Astrocyte (in vitro differentiated cells and primary cell): ENCODE results near the gene ITM2C. TPM values are rescaled to one million over a fixed set of nuclear protein-coding genes. Genes with fewer than 3 reads are reported as not detected.

ENCODE experiments used
- DNase-seq: peaks from one replicate; pipeline ENCODE4 v3.0.0-alpha.2; 2010; ENCODE audit warnings: low read depth
- FAIRE-seq: peaks from 2 replicates; lab custom pipeline; 2011; peaks lifted over from hg19 to GRCh38; lab: Jason Lieb, UNC
- H2AFZ ChIP-seq: 2 replicates; pipeline ENCODE4 v1.6.0; 2012; ENCODE audit warnings: low read depth, low read length, inconsistent platforms
- H3K27ac ChIP-seq: 2 replicates; pipeline ENCODE4 v1.5.1; 2011; ENCODE audit warnings: low read depth, low read length, inconsistent platforms
- H3K27me3 ChIP-seq: 2 replicates; pipeline ENCODE4 v1.6.0; 2011; ENCODE audit warnings: low read length, inconsistent platforms; ENCODE audit not compliant: insufficient read depth
- H3K36me3 ChIP-seq: 2 replicates; pipeline ENCODE4 v1.5.1; 2011; ENCODE audit warnings: low read length, inconsistent platforms; ENCODE audit not compliant: insufficient read depth
- H3K4me1 ChIP-seq: 2 replicates; pipeline ENCODE4 v1.5.1; 2011; ENCODE audit warnings: low read length, inconsistent platforms; ENCODE audit not compliant: insufficient read depth
- H3K4me2 ChIP-seq: 2 replicates; pipeline ENCODE4 v1.6.0; 2012; ENCODE audit warnings: low read length, inconsistent platforms
- H3K4me3 ChIP-seq: 2 replicates; pipeline ENCODE4 v1.5.1; 2011; ENCODE audit warnings: low read depth, mild to moderate bottlenecking, low read length, inconsistent platforms; ENCODE audit not compliant: insufficient read depth
- H3K79me2 ChIP-seq: 2 replicates; pipeline ENCODE4 v1.6.0; 2012; ENCODE audit warnings: mild to moderate bottlenecking, low read length, inconsistent platforms; ENCODE audit not compliant: insufficient read depth
- H3K9ac ChIP-seq: 2 replicates; pipeline ENCODE4 v1.6.0; 2012; ENCODE audit warnings: mild to moderate bottlenecking, low read length, inconsistent platforms
- H3K9me3 ChIP-seq: 2 replicates; pipeline ENCODE4 v1.5.1; 2012; ENCODE audit warnings: low read depth, mild to moderate bottlenecking, low read length, inconsistent platforms; ENCODE audit not compliant: insufficient read depth
- H4K20me1 ChIP-seq: 2 replicates; pipeline ENCODE4 v1.6.0; 2012; ENCODE audit warnings: low read length, inconsistent platforms; ENCODE audit not compliant: insufficient read depth
- H3K27ac Mint-ChIP-seq: one replicate; pipeline ENCODE4 v1.8.0; 2021; ENCODE audit warnings: mild to moderate bottlenecking, mixed read lengths; ENCODE audit not compliant: unreplicated experiment
- H3K27me3 Mint-ChIP-seq: one replicate; pipeline ENCODE4 v1.8.0; 2021; ENCODE audit warnings: low read depth, mixed read lengths; ENCODE audit not compliant: unreplicated experiment
- H3K36me3 Mint-ChIP-seq: one replicate; pipeline ENCODE4 v1.8.0; 2021; ENCODE audit warnings: low read depth, mixed read lengths; ENCODE audit not compliant: unreplicated experiment
- H3K4me1 Mint-ChIP-seq: one replicate; pipeline ENCODE4 v1.8.0; 2021; ENCODE audit warnings: low read depth, mixed read lengths; ENCODE audit not compliant: unreplicated experiment
- H3K4me3 Mint-ChIP-seq: one replicate; pipeline ENCODE4 v1.8.0; 2021; ENCODE audit warnings: mild to moderate bottlenecking, moderate library complexity, mixed read lengths; ENCODE audit not compliant: unreplicated experiment
- H3K9me3 Mint-ChIP-seq: one replicate; pipeline ENCODE4 v1.8.0; 2021; ENCODE audit warnings: mild to moderate bottlenecking, mixed read lengths; ENCODE audit not compliant: unreplicated experiment
- EZH2 ChIP-seq: IDR thresholded peaks from 2 replicates; pipeline ENCODE4 v1.6.1; 2012; ENCODE audit warnings: mild to moderate bottlenecking, low read length, inconsistent platforms; ENCODE audit not compliant: insufficient read depth
- total RNA-seq: library from RNA; stranded (reverse); gene quantifications from 2 replicates; pipeline ENCODE4 v1.2.1, GENCODE V29; 2021
- TF ChIP-seq, protein P1 (sequence below): IDR thresholded peaks from 2 replicates; pipeline ENCODE4 v1.5.1; 2011; ENCODE audit warnings: low read depth, mild to moderate bottlenecking, inconsistent platforms, low read length, moderate library complexity; ENCODE audit not compliant: insufficient read depth

The ITM2C gene
- total RNA-seq, 1 donor from 2014 or later: 458 TPM

DNA sequence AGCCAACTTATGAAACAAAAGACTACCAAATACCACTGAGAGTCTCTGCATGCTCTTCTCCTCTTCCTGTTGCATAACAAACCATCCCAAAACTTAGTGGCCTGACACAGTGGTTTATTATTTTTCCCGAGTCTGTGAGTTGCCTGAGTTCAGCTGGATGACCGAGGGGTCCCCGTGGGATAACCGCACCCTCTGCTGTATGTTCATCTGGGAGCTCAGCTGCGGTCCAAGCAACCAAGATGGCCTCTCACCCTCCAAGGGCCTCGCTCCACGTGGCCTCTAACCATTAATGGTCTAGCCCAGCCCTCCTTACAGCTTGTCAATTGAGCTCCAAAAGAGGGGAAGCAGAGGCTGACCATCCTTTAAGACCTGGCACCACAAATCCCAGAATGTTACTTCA is 17.1 kb downstream of the ITM2C start:
- Histone ChIP-seq H3K4me3 (no peak overlapping the region), H3K27me3 (no peaks in the 10 kb centered on the region), H3K4me2 (no peak overlapping the region), H3K9ac (no peak overlapping the region), H3K4me1 (peaks cover 5% of the 10 kb centered on the region), H3K27ac (no peak overlapping the region), H4K20me1 (peaks cover 6% of the 10 kb centered on the region), H3K9me3 (no peaks in the 10 kb centered on the region), H3K36me3 (no peaks in the 10 kb centered on the region), H2AFZ (no peak overlapping the region), H3K79me2 (no peaks in the 10 kb centered on the region)
- Mint-ChIP-seq H3K4me3 (no peak overlapping the region), H3K9me3 (no peaks in the 10 kb centered on the region), H3K27ac (no peak overlapping the region), H3K4me1 (peaks cover 11% of the 10 kb centered on the region), H3K27me3 (no peaks in the 10 kb centered on the region), H3K36me3 (peaks cover 27% of the 10 kb centered on the region)
- no peak for FAIRE-seq
- DNase-seq: no peak
- no peak for TF ChIP-seq EZH2
- TF ChIP-seq, protein P1, sequence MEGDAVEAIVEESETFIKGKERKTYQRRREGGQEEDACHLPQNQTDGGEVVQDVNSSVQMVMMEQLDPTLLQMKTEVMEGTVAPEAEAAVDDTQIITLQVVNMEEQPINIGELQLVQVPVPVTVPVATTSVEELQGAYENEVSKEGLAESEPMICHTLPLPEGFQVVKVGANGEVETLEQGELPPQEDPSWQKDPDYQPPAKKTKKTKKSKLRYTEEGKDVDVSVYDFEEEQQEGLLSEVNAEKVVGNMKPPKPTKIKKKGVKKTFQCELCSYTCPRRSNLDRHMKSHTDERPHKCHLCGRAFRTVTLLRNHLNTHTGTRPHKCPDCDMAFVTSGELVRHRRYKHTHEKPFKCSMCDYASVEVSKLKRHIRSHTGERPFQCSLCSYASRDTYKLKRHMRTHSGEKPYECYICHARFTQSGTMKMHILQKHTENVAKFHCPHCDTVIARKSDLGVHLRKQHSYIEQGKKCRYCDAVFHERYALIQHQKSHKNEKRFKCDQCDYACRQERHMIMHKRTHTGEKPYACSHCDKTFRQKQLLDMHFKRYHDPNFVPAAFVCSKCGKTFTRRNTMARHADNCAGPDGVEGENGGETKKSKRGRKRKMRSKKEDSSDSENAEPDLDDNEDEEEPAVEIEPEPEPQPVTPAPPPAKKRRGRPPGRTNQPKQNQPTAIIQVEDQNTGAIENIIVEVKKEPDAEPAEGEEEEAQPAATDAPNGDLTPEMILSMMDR: no peak

DNA sequence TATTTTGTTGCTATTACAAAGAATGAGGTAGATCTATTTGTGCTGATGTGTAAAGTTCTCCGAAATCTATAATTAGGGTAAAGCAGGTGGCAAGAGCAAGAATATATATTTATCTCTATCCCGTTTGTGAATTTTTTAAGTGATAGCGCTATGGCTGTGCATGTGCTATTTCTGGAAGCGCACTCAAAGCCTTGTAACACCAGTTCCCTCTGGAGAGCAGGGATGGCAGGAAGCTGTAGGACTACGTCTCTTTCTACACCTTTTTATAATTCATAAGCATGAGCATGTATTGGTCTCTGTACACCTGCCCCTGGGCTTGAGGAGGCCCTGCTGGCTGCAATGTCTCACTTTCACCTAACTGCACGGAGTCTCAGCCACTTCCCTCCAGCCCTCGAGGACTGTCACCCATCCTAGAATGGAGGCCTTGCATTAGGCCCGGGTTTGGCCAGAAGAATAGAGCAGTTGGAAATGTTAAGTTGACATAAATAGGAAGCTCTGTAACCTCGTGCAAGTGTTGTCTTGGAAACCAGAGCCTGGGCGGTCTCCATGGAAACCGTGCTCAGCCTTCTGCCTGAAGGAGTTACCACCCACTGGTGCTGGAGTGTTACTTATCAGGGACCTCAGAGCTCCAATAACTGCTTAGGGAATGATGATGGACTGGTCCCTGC is 20.9 kb downstream of the ITM2C start:
- Histone ChIP-seq H3K9me3 (no peaks in the 10 kb centered on the region), H4K20me1 (no peaks in the 10 kb centered on the region), H3K27me3 (peaks cover 3% of the 10 kb centered on the region), H3K36me3 (no peaks in the 10 kb centered on the region), H3K4me2 (no peak overlapping the region), H3K27ac (no peak overlapping the region), H3K79me2 (no peaks in the 10 kb centered on the region), H3K4me1 (no peaks in the 10 kb centered on the region), H2AFZ (no peak overlapping the region), H3K9ac (no peak overlapping the region), H3K4me3 (no peak overlapping the region)
- H3K4me3 Mint-ChIP-seq: no peak overlapping the region
- H3K27ac Mint-ChIP-seq: peak overlapping the region; percentile 50
- DNase-seq: peak; percentile 57
- H3K27me3 Mint-ChIP-seq: no peaks in the 10 kb centered on the region
- no peak for FAIRE-seq
- H3K4me1 Mint-ChIP-seq: peaks cover 13% of the 10 kb centered on the region
- TF ChIP-seq EZH2: no peak
- TF ChIP-seq, protein P1: no peak
- H3K9me3 Mint-ChIP-seq: no peaks in the 10 kb centered on the region
- peaks cover 5% of the 10 kb centered on the region for H3K36me3 Mint-ChIP-seq

DNA sequence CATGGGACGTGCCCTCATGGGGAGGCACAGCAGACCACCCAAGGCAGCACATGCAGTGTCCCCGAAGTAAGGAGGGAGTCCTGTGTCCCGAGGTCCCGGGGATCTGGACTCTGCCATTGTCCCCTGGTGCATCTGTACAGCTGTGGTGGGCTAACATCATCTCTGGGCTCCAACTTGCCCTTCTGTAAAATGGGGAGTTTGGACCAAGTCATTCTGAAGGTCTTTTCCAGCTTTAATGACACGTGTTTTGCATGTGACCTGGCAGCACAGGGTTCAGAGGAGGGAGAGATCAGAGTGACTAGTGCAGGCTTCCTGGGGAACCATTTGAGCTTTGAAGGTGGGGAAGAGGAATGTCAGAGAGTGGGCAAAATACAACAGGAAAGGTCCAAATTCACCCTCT is 21.5 kb downstream of the ITM2C start:
- Mint-ChIP-seq H3K27me3 (no peaks in the 10 kb centered on the region), H3K36me3 (peaks cover 3% of the 10 kb centered on the region), H3K9me3 (no peaks in the 10 kb centered on the region), H3K4me3 (no peak overlapping the region), H3K4me1 (peaks cover 19% of the 10 kb centered on the region), H3K27ac (peak overlapping the region; percentile 50)
- no peak overlapping the region for H3K4me3 ChIP-seq
- no peak overlapping the region for H3K9ac ChIP-seq
- no peak overlapping the region for H3K27ac ChIP-seq
- H2AFZ ChIP-seq: peak overlapping the region; percentile 15
- H3K4me2 ChIP-seq: no peak overlapping the region
- FAIRE-seq (no peak), DNase-seq (no peak)
- TF ChIP-seq EZH2: no peak
- TF ChIP-seq, protein P1: no peak
- H3K27me3 ChIP-seq: peaks cover 3% of the 10 kb centered on the region
- H3K9me3 ChIP-seq: no peaks in the 10 kb centered on the region
- no peaks in the 10 kb centered on the region for H4K20me1 ChIP-seq
- H3K79me2 ChIP-seq: no peaks in the 10 kb centered on the region
- H3K4me1 ChIP-seq: no peaks in the 10 kb centered on the region
- H3K36me3 ChIP-seq: no peaks in the 10 kb centered on the region
